HG02588 (cell line): Measurements from ENCODE around the gene ATP6V1B1.
A peak's percentile ranks its signal among the peaks of the same experiment; 100 is the strongest.

Experiments used
- ATAC-seq: cut with Tn5 transposase; IDR thresholded peaks from one replicate; pipeline ENCODE4 v1.9.1; 2021; ENCODE audit warnings: mild to moderate bottlenecking, moderate library complexity; ENCODE audit not compliant: unreplicated experiment

The ATP6V1B1 gene

DNA sequence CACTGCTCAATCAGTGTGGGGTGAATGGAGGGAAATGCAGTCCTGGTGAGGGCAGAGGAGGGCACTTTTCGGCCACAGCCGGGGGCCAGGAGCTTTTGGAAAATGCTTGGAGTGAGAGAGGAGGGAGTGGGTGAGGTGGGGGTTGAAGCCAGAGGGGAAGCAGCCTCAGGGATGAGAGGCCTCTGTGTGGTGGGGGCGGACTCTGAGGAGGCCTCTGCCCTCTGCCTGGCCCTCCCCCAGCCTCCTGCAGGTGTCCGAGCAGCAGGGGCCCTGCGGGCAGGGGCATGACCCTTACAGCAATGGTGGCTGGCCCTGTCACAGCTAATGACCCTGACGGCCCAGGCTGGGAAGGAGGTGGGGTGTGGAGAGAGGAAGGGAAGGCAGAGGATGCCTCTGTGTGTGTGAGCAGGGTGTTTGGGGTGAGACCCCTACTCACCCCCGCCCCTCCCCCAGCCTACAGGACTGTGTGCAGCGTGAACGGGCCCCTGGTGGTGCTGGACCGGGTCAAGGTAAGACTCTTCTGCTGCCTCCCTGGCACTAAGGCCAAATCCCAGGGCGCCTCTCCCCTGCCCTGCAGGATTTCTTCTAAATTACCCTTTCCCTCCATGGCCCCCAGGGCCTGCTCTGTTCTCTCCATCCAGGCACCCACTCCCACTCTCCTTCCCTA lies 7.6 kb downstream of the ATP6V1B1 start:
- ATAC-seq = no peak

- ATAC-seq = no peak
Measured at GRCh38 chr2:70944111-70944690, 8.5 kb downstream of the ATP6V1B1 start.

DNA sequence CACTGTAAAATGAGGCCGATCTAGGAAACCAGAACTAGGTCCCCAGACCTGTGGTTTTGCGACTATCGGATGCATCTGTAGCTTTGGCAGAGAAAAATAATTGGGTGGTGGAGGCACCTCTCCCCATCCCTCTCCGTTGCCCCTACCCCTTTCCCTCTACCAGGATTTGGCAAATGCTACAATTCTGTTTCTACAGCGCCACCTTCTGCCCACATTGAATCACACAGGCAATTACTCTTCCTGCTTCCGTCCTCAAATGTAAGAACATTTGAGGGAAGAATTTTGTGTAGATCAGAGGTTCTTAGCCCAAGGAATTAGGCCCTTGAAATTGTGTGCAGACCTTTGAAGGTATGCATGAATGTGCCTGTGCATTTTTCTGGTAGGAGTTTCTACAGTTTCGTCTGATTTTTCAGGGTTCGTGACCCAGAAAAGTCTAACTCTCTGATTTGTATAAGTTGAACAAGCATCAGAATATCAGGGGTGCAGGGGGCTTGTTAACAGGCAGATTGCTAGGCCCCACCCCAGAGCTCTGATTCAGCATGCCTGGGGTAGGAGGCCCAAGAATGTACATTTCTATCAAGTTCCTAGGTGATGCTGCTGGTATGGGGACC lies 11.2 kb downstream of the ATP6V1B1 start:
- no peak for ATAC-seq

DNA sequence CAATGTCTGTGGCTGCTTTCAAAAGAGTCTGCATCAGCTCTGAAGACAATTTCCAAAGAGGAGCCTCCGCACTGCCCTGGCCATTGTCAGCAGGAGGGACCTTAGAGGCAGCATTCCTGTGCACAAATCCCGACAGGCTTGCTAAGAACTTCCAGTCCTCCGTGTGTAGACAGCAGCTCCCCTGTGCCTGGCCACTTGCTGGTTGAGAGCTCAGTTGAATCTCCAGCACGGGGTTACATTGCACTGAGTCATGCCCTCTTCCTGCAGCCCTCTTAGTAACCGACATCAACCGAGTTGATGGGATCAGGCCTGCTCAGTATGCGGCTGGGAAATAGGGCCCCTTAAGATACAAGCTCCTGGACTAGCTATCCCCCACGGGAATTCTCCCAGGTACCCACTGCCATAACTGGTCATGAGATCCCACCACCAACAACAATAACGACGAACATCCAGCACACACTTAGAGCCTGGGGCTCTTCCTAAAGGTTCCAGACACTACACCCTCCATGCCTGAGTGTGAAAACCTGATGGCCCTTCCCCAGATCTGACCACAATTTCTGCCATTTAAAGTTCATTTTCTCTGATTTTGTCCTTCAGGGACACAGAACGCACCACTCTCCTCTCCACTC lies 12.0 kb downstream of the ATP6V1B1 start:
- ATAC-seq = no peak

GRCh38 chr2:70948337-70949003 lies 12.8 kb downstream of the ATP6V1B1 start:
- peak; percentile 92 for ATAC-seq

DNA sequence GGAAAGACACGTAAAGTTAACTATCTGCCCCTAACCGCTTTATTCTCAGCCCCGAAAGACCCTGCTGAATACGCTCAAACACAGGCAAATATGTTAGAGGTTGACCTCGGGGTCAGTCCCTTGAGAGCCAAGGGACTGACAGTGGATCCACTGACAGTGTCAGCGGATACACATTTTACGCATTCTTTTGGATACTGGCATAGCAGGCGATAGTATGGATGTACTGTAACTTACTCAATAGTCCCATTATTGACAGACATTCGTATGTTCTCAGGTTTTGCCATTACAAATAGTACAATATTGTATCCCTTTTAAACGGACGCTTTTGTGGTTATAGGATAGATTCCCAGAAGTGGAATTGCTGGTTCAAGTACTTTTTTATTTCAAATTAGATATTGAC lies 13.4 kb downstream of the ATP6V1B1 start:
- ATAC-seq = no peak

DNA sequence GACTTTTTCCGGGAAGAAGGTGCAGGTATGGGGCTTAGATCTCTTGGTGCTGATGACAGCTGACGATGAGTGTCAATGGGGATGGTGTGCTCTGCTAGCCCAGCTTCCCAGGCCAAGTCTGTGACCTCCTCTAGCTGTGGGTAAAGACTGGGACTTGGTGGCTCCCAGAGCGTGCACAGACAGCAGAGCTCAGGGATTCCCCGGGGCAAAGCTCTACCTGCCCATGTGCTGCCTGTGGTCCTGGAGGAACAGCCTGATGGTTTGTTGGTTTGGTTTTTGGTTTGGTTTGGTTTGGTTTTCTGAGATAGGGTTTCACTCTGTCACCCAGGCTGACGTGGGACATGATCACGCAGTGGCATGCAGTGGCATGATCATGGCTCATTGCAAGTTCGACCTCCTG lies 19.2 kb downstream of the ATP6V1B1 start:
- ATAC-seq = no peak

DNA sequence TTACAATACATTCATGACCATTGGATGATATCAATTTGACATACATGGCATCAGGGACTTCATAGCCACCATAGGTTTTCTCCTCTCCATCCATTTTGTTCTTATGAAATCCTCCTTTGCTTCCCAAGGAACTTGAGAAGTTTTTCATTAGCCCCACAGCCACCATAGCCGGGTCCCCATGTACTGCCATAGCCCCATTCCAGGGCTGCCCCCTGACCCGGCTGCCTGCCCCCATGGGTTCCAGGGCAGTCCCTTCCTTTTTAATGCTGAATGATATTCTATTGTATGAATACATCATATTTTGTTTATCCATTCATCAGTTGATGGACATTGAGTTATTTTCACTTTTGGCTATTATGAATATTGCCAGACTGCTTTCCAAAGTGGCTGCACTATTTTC lies 20.4 kb downstream of the ATP6V1B1 start:
- ATAC-seq = no peak

DNA sequence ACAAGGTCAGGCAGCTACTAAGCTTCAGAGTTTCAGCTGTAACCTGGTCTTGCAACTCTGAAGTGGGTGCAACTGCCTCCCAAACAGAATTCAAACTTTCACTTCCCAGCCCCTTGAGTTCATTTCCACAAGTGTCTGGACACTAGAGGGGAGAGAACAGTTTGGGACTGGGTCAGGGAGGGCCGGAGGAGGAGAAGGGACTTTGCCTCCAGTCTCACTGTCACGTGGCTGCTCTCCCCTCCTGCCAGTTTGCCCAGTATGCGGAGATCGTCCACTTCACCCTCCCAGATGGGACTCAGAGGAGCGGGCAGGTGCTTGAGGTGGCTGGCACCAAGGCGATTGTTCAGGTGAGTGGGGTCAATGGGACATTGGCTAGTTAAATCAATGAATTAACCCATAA lies 22.1 kb downstream of the ATP6V1B1 start:
- ATAC-seq = no peak

DNA sequence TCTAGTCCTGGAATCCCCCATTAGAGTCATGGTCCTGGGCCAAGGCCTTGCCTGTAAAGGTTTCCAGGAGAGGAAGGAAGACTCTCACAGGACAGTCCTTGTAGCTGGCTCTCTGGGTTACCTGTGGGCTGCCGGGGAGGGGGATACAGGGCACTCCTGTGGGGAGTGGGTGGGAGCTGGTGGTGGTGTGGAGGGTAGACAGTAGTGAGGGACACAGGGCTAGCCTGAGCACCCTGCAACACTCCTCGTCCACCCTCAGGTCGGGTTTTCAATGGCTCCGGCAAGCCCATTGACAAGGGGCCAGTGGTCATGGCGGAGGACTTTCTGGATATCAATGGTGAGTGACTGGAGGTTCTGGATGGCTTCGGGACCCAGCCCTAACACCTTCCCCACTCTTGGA lies 23.1 kb downstream of the ATP6V1B1 start:
- no peak for ATAC-seq

- no peak for ATAC-seq
Measured at GRCh38 chr2:70959271-70959761, 23.6 kb downstream of the ATP6V1B1 start.

- ATAC-seq = no peak
Measured at GRCh38 chr2:70959851-70960832, 24.4 kb downstream of the ATP6V1B1 start.

- ATAC-seq = no peak
Measured at GRCh38 chr2:70960833-70961647, 25.3 kb downstream of the ATP6V1B1 start.

- ATAC-seq = no peak
Measured at GRCh38 chr2:70961648-70961994, 25.9 kb downstream of the ATP6V1B1 start.

DNA sequence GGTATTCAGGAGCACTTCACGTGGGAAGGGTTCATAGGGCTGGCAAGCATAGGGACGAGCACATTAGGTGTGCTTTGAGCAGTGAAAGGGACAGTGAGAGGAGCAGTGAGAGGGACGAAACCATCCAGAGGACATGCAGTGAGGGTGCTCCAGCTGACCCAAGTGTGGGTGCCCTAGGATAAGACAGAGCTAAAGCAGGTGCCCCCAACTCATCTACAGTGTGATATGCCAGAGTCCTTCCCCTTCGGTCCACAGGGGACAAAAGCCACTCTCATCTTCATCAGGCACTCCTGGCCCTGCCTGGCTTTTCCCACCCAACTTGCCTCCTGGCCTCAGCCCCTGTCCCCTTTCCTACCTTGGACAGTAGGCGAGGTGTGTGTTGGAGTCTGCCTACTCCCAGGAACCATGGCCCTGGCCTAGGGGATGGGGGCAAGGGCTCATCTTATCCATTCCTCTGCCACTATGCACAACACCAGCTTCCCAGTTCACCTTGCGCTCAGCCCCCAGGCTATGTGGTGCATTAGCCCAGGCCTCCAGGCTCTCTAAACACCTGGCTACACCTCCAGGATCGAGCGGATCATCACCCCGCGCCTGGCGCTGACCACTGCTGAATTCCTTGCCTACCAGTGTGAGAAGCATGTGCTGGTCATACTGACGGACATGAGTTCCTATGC lies 26.6 kb downstream of the ATP6V1B1 start:
- no peak for ATAC-seq

GRCh38 chr2:70962885-70963878 lies 27.5 kb downstream of the ATP6V1B1 start:
- ATAC-seq = no peak

DNA sequence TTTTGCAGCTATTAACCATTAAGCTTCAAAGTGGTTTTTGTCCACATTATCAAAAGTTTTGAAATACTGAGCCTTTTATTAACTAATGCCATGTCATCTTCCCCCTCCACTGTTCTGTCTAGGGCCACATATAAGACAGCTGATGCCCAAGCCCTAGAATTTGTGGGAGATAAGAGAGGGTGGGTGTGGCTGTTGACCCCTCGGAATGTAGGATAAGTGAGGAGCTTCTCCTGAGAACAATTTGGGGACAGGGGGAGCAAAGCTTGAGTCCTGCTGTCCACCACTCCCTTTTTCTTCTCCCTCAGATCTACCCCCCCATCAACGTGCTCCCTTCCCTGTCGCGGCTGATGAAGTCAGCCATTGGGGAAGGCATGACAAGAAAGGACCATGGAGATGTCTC lies 28.4 kb downstream of the ATP6V1B1 start:
- ATAC-seq = no peak
